Dendritic cell treated with granulocyte-macrophage colony-stimulating factor and Interleukin-4, amounts not matched to agents 40 ng/mL and 50 ng/mL, for 4 days (primary cell): ENCODE measurements around the gene KRTAP4-4.
"Not testable (repeated sequence)": the region's sequence is repeated elsewhere in the genome, so short reads cannot be mapped to it uniquely, and the experiment has no call there.

Source experiments
- H3K27ac Mint-ChIP-seq: one replicate; pipeline ENCODE4 v1.8.0; 2022; ENCODE audit warnings: mild to moderate bottlenecking, mixed read lengths
- H3K27me3 Mint-ChIP-seq: one replicate; pipeline ENCODE4 v1.8.0; 2022; ENCODE audit warnings: mild to moderate bottlenecking, mixed read lengths
- H3K36me3 Mint-ChIP-seq: one replicate; pipeline ENCODE4 v1.8.0; 2022; ENCODE audit warnings: low read depth, mixed read lengths
- H3K4me1 Mint-ChIP-seq: one replicate; pipeline ENCODE4 v1.8.0; 2022; ENCODE audit warnings: low read depth, mixed read lengths
- H3K4me3 Mint-ChIP-seq: one replicate; pipeline ENCODE4 v1.8.0; 2022; ENCODE audit warnings: mild to moderate bottlenecking, moderate library complexity, mixed read lengths
- H3K9me3 Mint-ChIP-seq: one replicate; pipeline ENCODE4 v1.8.0; 2022; ENCODE audit warnings: mixed read lengths
- intact Hi-C: fragments of 100-400 bp; cut with micrococcal nuclease; formaldehyde crosslinking; loops from one replicate; pipeline ENCODE4 v1.15.0; 2022

KRTAP4-4 gene

GRCh38 chr17:41160648-41161047, at the start of gene KRTAP4-4:
KRTAP4-4 (minus strand) TSS chr17:41160748; CDS start chr17:41160691, 57 bp downstream.
- H3K4me3 Mint-ChIP-seq = no peak within 1 kb of the TSS

GRCh38 chr17:41199421-41200078, 39.0 kb upstream of the KRTAP4-4 start:
- no peak overlapping the region for H3K27ac Mint-ChIP-seq
- intact Hi-C loops = loop anchor here (10.0 kb wide), 1 partner anchor 285 kb away; no protein-coding TSS in a partner anchor

More at GRCh38 chr17:41160648-41161047, at the start of gene KRTAP4-4:
- H3K36me3 Mint-ChIP-seq = no peaks in the 10 kb centered on the region
- no peak within 1 kb of the TSS for H3K27ac Mint-ChIP-seq
- peaks cover 6% of the 10 kb centered on the region for H3K4me1 Mint-ChIP-seq
- H3K27me3 Mint-ChIP-seq = peaks cover 6% of the 10 kb centered on the region
- H3K9me3 Mint-ChIP-seq = no peaks in the 10 kb centered on the region
- intact Hi-C loops = no loop called here

DNA sequence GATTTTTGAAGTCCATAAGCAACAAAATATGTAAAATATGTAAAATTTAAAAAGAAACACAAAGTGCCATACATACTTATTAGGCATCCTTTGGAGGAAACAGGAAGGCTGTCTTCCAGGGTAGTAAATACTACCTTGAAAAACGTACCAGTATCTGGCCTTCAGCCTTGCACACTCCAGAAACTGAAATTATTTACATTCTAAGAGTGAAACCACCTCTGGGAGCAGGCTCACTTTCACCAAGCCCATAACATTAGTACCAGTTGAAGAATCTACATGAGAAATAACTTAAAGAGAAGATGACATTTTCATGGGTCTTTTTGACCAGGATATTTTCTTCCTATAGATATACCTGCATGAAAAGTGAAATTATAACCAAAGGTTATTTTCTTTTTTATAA, 35.5 kb upstream of the KRTAP4-4 start:
- no peaks in the 10 kb centered on the region for H3K9me3 Mint-ChIP-seq
- intact Hi-C loops = loop anchor here (10.0 kb wide), 1 partner anchor 281 kb away; no protein-coding TSS in a partner anchor
- no peak overlapping the region for H3K4me3 Mint-ChIP-seq
- no peak overlapping the region for H3K27ac Mint-ChIP-seq
- H3K4me1 Mint-ChIP-seq = no peaks in the 10 kb centered on the region
- no peaks in the 10 kb centered on the region for H3K36me3 Mint-ChIP-seq
- peaks cover 19% of the 10 kb centered on the region for H3K27me3 Mint-ChIP-seq

More at GRCh38 chr17:41199421-41200078, 39.0 kb upstream of the KRTAP4-4 start:
- Mint-ChIP-seq H3K36me3 (no peaks in the 10 kb centered on the region), H3K4me1 (no peaks in the 10 kb centered on the region), H3K9me3 (no peaks in the 10 kb centered on the region), H3K27me3 (peaks cover 12% of the 10 kb centered on the region), H3K4me3 (no peak overlapping the region)

DNA sequence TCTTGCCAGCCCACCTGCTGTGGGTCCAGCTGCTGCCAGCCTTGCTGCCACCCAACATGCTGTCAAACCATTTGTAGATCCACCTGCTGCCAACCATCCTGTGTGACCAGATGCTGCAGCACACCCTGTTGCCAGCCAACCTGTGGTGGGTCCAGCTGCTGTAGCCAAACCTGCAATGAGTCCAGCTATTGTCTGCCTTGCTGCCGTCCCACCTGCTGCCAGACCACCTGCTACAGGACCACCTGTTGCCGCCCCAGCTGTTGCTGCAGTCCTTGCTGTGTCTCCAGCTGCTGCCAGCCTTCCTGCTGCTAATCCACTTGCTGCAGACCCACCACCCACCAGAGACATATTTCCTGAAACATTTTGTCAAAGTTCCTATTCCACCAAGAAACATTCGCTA, 29.8 kb upstream of the KRTAP4-4 start:
- H3K27ac Mint-ChIP-seq = no peak overlapping the region
- no peak overlapping the region for H3K4me3 Mint-ChIP-seq
- peaks cover 26% of the 10 kb centered on the region for H3K27me3 Mint-ChIP-seq
- H3K36me3 Mint-ChIP-seq = no peaks in the 10 kb centered on the region
- no peaks in the 10 kb centered on the region for H3K4me1 Mint-ChIP-seq
- intact Hi-C loops = loop anchor here (10.0 kb wide), 1 partner anchor 276 kb away; no protein-coding TSS in a partner anchor
- no peaks in the 10 kb centered on the region for H3K9me3 Mint-ChIP-seq

- intact Hi-C loops = loop anchor here (10.0 kb wide), 1 partner anchor 275 kb away; no protein-coding TSS in a partner anchor
- not testable (repeated sequence) for H3K36me3 Mint-ChIP-seq, H3K4me3 Mint-ChIP-seq, H3K27ac Mint-ChIP-seq, H3K4me1 Mint-ChIP-seq, H3K9me3 Mint-ChIP-seq
- H3K27me3 Mint-ChIP-seq = peaks cover 29% of the 10 kb centered on the region
These were observed 29.3 kb upstream of the KRTAP4-4 start, which contains the start of gene KRTAP9-1 for GRCh38 chr17:41189837-41190318. KRTAP9-1 (plus strand) TSS chr17:41189887; CDS start chr17:41189887, 0 bp downstream.

GRCh38 chr17:41186872-41187271, 26.3 kb upstream of the KRTAP4-4 start:
- Mint-ChIP-seq H3K27ac (no peak overlapping the region), H3K27me3 (peaks cover 36% of the 10 kb centered on the region), H3K4me1 (no peaks in the 10 kb centered on the region), H3K36me3 (no peaks in the 10 kb centered on the region), H3K9me3 (no peaks in the 10 kb centered on the region), H3K4me3 (no peak overlapping the region)
- intact Hi-C loops = no loop called here

DNA sequence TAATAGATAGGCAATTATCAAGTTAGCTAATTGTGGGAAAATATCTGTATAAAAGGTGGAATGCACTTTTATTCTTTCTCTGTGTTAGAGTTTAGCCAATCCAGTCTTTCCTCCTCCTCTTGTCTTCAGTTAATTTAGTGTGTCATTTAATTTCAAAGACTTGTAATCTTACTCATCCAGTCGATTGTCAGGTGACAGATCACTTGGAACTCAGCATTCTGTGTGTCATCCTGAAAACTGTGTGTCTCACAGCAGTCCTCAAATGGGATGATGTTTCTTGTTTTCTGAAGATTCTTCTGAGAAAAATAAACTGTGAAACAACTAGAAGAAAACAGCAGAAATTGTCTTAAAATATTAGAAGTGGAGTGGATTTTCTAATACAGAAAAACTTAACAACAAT, 24.5 kb upstream of the KRTAP4-4 start:
- Mint-ChIP-seq H3K4me1 (no peaks in the 10 kb centered on the region), H3K27ac (no peak overlapping the region), H3K9me3 (no peaks in the 10 kb centered on the region), H3K36me3 (no peaks in the 10 kb centered on the region), H3K27me3 (peaks cover 28% of the 10 kb centered on the region), H3K4me3 (no peak overlapping the region)
- intact Hi-C loops = no loop called here

DNA sequence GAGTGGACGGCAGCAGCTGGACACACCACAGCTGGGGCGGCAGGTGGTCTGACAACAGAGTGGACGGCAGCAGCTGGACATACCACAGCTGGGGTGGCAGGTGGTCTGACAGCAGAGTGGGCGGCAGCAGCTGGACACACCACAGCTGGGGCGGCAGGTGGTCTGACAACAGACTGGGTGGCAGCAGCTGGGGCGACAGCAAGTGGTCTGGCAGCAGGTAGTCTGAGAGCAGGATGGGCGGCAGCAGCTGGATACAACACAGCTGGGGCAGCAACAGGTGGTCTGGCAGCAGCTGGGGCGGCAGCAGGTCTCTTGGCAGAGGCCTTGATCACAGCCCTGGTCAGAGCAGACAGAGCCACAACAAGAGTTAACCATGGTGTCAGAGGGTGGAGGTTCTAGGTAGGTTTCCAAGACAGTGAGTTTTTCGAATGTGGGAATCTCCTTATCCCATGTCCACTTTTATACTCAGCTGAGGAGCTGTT, 24.0 kb upstream of the KRTAP4-4 start, which contains the start of gene KRTAP4-1:
Gene KRTAP4-1 (minus strand): TSS at position 432 of the 482 bp plus-strand sequence. CDS start 57 bp downstream, at position 375.
- Mint-ChIP-seq H3K36me3 (no peaks in the 10 kb centered on the region), H3K4me1 (no peaks in the 10 kb centered on the region), H3K27ac (no peak within 1 kb of the TSS), H3K4me3 (no peak within 1 kb of the TSS), H3K27me3 (peaks cover 25% of the 10 kb centered on the region), H3K9me3 (no peaks in the 10 kb centered on the region)
- intact Hi-C loops = no loop called here

GRCh38 chr17:41178843-41179616, 18.5 kb upstream of the KRTAP4-4 start:
- intact Hi-C loops = loop anchor here (10.0 kb wide), 1 partner anchor 54 kb away; the partner anchor contains the start of gene KRTAP4-12
- Mint-ChIP-seq H3K27ac (peak overlapping the region; percentile 79), H3K4me1 (peaks cover 38% of the 10 kb centered on the region), H3K36me3 (no peaks in the 10 kb centered on the region), H3K9me3 (no peaks in the 10 kb centered on the region), H3K4me3 (no peak overlapping the region), H3K27me3 (peaks cover 36% of the 10 kb centered on the region)

- no peak overlapping the region for H3K4me3 Mint-ChIP-seq
- H3K27ac Mint-ChIP-seq = peak overlapping the region; percentile 79
- H3K27me3 Mint-ChIP-seq = peaks cover 33% of the 10 kb centered on the region
- intact Hi-C loops = loop anchor here (10.0 kb wide), 1 partner anchor 54 kb away; the partner anchor contains the start of gene KRTAP4-12
- no peaks in the 10 kb centered on the region for H3K9me3 Mint-ChIP-seq
- peaks cover 41% of the 10 kb centered on the region for H3K4me1 Mint-ChIP-seq
- no peaks in the 10 kb centered on the region for H3K36me3 Mint-ChIP-seq
These were observed 17.8 kb upstream of the KRTAP4-4 start for GRCh38 chr17:41178341-41178740.

DNA sequence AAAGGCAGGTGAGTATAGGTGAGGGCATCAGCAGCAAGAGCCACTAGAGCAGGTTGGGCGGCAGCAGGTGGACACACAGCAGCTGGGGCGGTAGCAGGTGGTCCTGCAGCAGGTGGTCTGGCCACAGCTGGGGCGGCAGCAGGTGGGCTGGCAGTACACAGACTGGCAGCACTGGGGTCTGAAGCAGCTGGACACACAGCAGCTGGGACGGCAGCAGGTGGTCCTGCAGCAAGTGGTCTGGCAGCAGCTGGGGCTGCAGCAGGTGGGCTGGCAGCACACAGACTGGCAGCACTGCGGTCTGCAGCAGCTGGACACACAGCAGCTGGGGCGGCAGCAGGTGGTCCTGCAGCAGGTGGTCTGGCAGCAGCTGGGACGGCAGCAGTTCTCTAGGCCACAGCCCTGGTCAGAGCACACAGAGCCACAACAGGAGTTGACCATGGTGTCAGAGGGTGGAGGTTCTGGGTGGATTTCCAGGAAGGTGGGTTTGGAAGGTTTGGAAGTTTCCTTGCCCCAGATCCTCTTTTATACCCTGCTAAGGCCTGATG, 17.3 kb upstream of the KRTAP4-4 start, which contains the start of gene KRTAP4-2:
Gene KRTAP4-2 (minus strand): TSS at position 495 of the 545 bp plus-strand sequence. CDS start 57 bp downstream, at position 438.
- Mint-ChIP-seq H3K27me3 (peaks cover 31% of the 10 kb centered on the region), H3K36me3 (no peaks in the 10 kb centered on the region), H3K27ac (peak within 1 kb of the TSS; percentile 79), H3K9me3 (no peaks in the 10 kb centered on the region), H3K4me3 (peak within 1 kb of the TSS; percentile 25), H3K4me1 (peaks cover 45% of the 10 kb centered on the region)
- intact Hi-C loops = loop anchor here (10.0 kb wide), 1 partner anchor 53 kb away; the partner anchor contains the start of gene KRTAP4-12

DNA sequence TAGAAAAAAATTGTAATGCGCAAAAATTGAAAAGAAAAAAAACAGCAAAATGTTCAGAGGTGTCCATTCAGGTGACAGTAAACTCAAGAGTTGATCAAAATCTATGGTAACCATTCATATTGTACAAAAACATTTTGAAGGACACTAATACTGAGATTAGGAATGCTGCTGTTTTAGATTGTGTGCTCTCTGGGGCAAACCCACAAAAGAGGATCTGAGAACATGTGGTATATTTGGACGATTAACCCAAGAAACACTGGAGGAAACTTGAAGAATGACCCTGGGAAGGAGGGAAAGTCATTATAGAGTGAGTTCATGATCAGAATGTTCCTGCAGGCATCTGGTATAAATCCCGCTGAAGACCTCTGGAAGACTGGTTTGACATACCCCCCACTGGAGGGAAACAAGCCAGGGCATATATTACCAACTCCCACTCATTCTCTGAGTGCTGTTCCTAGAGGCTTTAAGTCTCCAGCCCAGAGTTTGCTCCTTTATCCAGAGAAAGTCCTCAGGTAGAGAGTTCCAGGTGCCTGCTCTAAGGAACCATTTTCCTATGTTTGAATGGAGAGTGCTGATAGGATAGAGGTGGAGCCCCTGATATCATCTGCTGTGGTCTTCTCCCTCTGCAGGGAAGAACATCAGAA, 16.3 kb upstream of the KRTAP4-4 start:
- Mint-ChIP-seq H3K27ac (peak overlapping the region; percentile 79), H3K4me3 (no peak overlapping the region), H3K36me3 (no peaks in the 10 kb centered on the region), H3K27me3 (peaks cover 33% of the 10 kb centered on the region), H3K4me1 (peaks cover 45% of the 10 kb centered on the region), H3K9me3 (no peaks in the 10 kb centered on the region)
- intact Hi-C loops = loop anchor here (10.0 kb wide), 1 partner anchor 52 kb away; the partner anchor contains the start of gene KRTAP4-12

GRCh38 chr17:41171886-41172285, 11.3 kb upstream of the KRTAP4-4 start:
- no peak overlapping the region for H3K4me3 Mint-ChIP-seq

More at GRCh38 chr17:41171886-41172285, 11.3 kb upstream of the KRTAP4-4 start:
- no peaks in the 10 kb centered on the region for H3K36me3 Mint-ChIP-seq
- H3K4me1 Mint-ChIP-seq = peaks cover 24% of the 10 kb centered on the region
- peaks cover 22% of the 10 kb centered on the region for H3K27me3 Mint-ChIP-seq
- intact Hi-C loops = loop anchor here (10.0 kb wide), 1 partner anchor 47 kb away; the partner anchor contains the start of gene KRTAP4-12
- H3K9me3 Mint-ChIP-seq = no peaks in the 10 kb centered on the region
- H3K27ac Mint-ChIP-seq = no peak overlapping the region
